ENCODE results near the gene MGAT4A. TPM values are rescaled to one million over a fixed set of nuclear protein-coding genes. Genes with fewer than 3 reads are reported as not detected.

The MGAT4A gene
- total RNA-seq, 3 donors from 2014 or later (not counting 1 experiment from before 2014, with no cell fraction given) = 91.6 to 114 (median 96.4) TPM

DNA sequence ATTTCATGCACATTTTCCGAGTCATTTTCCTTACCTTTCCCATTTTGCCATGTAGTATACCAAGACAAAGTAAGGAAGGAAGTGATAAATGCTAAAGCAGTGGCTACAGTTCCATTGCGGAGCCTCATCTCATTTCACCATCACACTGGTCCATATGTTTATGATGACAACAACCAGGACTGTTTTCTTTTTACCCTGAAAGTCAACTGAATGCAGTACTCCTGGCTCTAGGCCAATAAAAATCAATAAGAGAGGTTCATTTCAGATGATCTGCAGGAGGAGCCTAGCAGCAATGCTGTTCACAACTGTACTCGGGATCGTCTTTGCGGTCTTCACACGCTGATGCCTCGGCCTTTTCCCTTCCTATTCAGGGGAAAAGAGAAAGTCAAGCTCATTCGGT lies 4.7 kb downstream of the MGAT4A start:
- no peaks in the 10 kb centered on the region for H3K9me3 ChIP-seq (ENCODE audit: control insufficient read depth, insufficient read depth, low read length)
- ATAC-seq = no peak
- H3K36me3 ChIP-seq (ENCODE audit: control insufficient read depth, insufficient read depth, low read length) = peaks cover 17% of the 10 kb centered on the region
- no peak overlapping the region for H3K4me3 ChIP-seq (ENCODE audit: low read length)
- peaks cover 12% of the 10 kb centered on the region for H3K4me1 ChIP-seq (ENCODE audit: control insufficient read depth, insufficient read depth, low read length)
- no peaks in the 10 kb centered on the region for H3K9me3 Mint-ChIP-seq
- TF ChIP-seq, protein P1, sequence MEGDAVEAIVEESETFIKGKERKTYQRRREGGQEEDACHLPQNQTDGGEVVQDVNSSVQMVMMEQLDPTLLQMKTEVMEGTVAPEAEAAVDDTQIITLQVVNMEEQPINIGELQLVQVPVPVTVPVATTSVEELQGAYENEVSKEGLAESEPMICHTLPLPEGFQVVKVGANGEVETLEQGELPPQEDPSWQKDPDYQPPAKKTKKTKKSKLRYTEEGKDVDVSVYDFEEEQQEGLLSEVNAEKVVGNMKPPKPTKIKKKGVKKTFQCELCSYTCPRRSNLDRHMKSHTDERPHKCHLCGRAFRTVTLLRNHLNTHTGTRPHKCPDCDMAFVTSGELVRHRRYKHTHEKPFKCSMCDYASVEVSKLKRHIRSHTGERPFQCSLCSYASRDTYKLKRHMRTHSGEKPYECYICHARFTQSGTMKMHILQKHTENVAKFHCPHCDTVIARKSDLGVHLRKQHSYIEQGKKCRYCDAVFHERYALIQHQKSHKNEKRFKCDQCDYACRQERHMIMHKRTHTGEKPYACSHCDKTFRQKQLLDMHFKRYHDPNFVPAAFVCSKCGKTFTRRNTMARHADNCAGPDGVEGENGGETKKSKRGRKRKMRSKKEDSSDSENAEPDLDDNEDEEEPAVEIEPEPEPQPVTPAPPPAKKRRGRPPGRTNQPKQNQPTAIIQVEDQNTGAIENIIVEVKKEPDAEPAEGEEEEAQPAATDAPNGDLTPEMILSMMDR (IDR thresholded peaks at IDR 0.05) = no peak
- peak overlapping the region; percentile 5 to 74 for H3K27ac Mint-ChIP-seq
- peak in 1 of 2 donors; percentile 40 for DNase-seq
- H3K27ac ChIP-seq (ENCODE audit: low read length) = no peak overlapping the region
- H3K27me3 ChIP-seq (ENCODE audit: control insufficient read depth, insufficient read depth, low read length) = no peaks in the 10 kb centered on the region
- H3K27me3 Mint-ChIP-seq (ENCODE audit: low read depth in 2 of 2) = no peaks in the 10 kb centered on the region
- peaks cover 6% of the 10 kb centered on the region for H3K36me3 Mint-ChIP-seq
- intact Hi-C loops (cut with micrococcal nuclease) = no loop called here
- H3K4me3 Mint-ChIP-seq = no peak overlapping the region
- 84% methylated on average over 7 of the region's 8 CpGs for WGBS (ENCODE audit: insufficient coverage)
- H3K4me1 Mint-ChIP-seq = peaks cover 61 to 69% of the 10 kb centered on the region in 2 donors

DNA sequence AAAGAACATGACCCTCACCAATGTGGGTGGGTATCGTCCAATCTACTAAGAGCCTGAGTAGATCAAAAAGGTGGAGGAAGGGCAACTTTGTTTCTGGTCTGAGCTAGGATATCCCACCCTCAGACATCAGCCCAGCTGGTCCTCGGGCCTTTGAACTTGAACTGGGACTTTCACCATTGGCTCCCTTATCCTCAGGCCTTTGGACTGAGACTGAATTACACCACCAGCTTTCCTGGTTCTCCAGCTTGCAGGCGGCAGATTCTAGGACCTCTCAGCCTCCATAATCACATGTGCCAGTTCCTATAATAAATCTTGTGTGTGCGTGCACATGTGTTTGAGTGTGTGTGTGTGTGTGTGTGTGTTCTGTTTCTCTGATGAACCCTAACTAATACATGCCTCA lies 10.6 kb downstream of the MGAT4A start:
- no peak overlapping the region for H3K27ac ChIP-seq (ENCODE audit: low read length)
- DNase-seq (no peak), ATAC-seq (no peak)
- intact Hi-C loops (cut with micrococcal nuclease) = no loop called here
- H3K9me3 Mint-ChIP-seq = peaks cover 3% of the 10 kb centered on the region in 2 donors
- peaks cover 38 to 49% of the 10 kb centered on the region in 2 donors for H3K4me1 Mint-ChIP-seq
- no peak overlapping the region for H3K27ac Mint-ChIP-seq
- no peaks in the 10 kb centered on the region for H3K27me3 ChIP-seq (ENCODE audit: control insufficient read depth, insufficient read depth, low read length)
- H3K27me3 Mint-ChIP-seq (ENCODE audit: low read depth in 2 of 2) = no peaks in the 10 kb centered on the region
- H3K4me3 ChIP-seq (ENCODE audit: low read length) = no peak overlapping the region
- WGBS (ENCODE audit: insufficient coverage) = 97% methylated on average over 3 of the region's 4 CpGs
- TF ChIP-seq, protein P1 (IDR thresholded peaks at IDR 0.05) = no peak
- H3K36me3 ChIP-seq (ENCODE audit: control insufficient read depth, insufficient read depth, low read length) = peaks cover 24% of the 10 kb centered on the region
- H3K4me1 ChIP-seq (ENCODE audit: control insufficient read depth, insufficient read depth, low read length) = peaks cover 11% of the 10 kb centered on the region
- no peak overlapping the region for H3K4me3 Mint-ChIP-seq
- H3K36me3 Mint-ChIP-seq = peaks cover 26% of the 10 kb centered on the region
- peaks cover 6% of the 10 kb centered on the region for H3K9me3 ChIP-seq (ENCODE audit: control insufficient read depth, insufficient read depth, low read length)

DNA sequence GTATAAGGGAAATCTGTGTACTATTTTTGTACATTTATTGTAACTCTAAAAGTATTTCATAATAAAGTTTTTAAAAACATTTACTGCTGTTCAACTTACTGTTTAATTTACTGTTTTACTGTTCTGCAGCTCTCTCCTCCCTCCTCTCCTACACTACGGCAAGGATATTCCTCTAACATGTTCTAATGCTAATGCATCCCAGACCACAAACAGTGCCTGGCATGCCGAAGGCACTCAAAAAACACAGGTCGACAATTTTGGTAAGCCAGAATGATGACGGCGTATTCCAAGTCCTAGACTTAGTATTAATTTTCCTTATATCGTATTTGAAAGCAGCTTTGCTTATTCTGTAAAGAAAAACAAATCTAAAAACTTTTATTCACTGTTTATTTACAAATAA lies 13.3 kb downstream of the MGAT4A start:
- H3K27ac Mint-ChIP-seq = peak overlapping the region; percentile 18 to 25
- H3K36me3 Mint-ChIP-seq = peaks cover 20% of the 10 kb centered on the region
- H3K27me3 ChIP-seq (ENCODE audit: control insufficient read depth, insufficient read depth, low read length) = no peaks in the 10 kb centered on the region
- WGBS (ENCODE audit: insufficient coverage) = 97% methylated on average over 6 of the region's 6 CpGs
- H3K4me1 Mint-ChIP-seq = peaks cover 31 to 46% of the 10 kb centered on the region in 2 donors
- intact Hi-C loops (cut with micrococcal nuclease) = no loop called here
- H3K4me3 ChIP-seq (ENCODE audit: low read length) = no peak overlapping the region
- no peak overlapping the region for H3K27ac ChIP-seq (ENCODE audit: low read length)
- H3K27me3 Mint-ChIP-seq (ENCODE audit: low read depth in 2 of 2) = no peaks in the 10 kb centered on the region
- peaks cover 20% of the 10 kb centered on the region for H3K36me3 ChIP-seq (ENCODE audit: control insufficient read depth, insufficient read depth, low read length)
- DNase-seq = no peak
- ATAC-seq = no peak
- peaks cover 19% of the 10 kb centered on the region for H3K4me1 ChIP-seq (ENCODE audit: control insufficient read depth, insufficient read depth, low read length)
- peaks cover 6% of the 10 kb centered on the region for H3K9me3 ChIP-seq (ENCODE audit: control insufficient read depth, insufficient read depth, low read length)
- no peak overlapping the region for H3K4me3 Mint-ChIP-seq
- H3K9me3 Mint-ChIP-seq = peaks cover 3% of the 10 kb centered on the region in 2 donors
- TF ChIP-seq, protein P1 (IDR thresholded peaks at IDR 0.05) = no peak

DNA sequence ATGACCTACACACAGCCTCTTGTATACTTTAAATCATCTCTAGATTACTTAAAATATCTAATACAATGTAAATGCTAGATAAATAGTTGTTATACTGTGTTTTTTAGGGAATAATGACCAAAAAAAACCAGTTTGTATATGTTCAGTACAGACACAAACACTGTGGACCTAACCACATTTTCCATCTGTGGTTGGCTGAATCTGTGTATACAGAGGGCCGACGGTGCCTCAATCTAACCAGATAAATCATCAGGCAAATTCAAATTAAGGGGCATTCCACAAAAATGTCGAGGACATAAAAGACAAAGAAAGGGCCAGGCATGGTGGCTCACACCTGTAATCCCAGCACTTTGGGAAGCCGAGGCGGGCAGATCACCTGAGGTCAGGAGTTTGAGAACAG lies 14.1 kb downstream of the MGAT4A start:
- Mint-ChIP-seq H3K27ac (peak overlapping the region in 1 of 2 donors; percentile 19), H3K27me3 (ENCODE audit: low read depth in 2 of 2) (no peaks in the 10 kb centered on the region), H3K4me1 (peaks cover 36 to 46% of the 10 kb centered on the region in 2 donors), H3K36me3 (peaks cover 20% of the 10 kb centered on the region), H3K4me3 (no peak overlapping the region), H3K9me3 (peaks cover 3% of the 10 kb centered on the region in 2 donors)
- Histone ChIP-seq H3K4me1 (ENCODE audit: control insufficient read depth, insufficient read depth, low read length) (peaks cover 21% of the 10 kb centered on the region), H3K36me3 (ENCODE audit: control insufficient read depth, insufficient read depth, low read length) (peaks cover 19% of the 10 kb centered on the region), H3K4me3 (ENCODE audit: low read length) (no peak overlapping the region), H3K27me3 (ENCODE audit: control insufficient read depth, insufficient read depth, low read length) (no peaks in the 10 kb centered on the region), H3K27ac (ENCODE audit: low read length) (no peak overlapping the region), H3K9me3 (ENCODE audit: control insufficient read depth, insufficient read depth, low read length) (peaks cover 6% of the 10 kb centered on the region)
- DNase-seq = peak in 1 of 2 donors; percentile 29
- ATAC-seq = no peak
- TF ChIP-seq, protein P1 (IDR thresholded peaks at IDR 0.05) = no peak
- intact Hi-C loops (cut with micrococcal nuclease) = no loop called here
- WGBS (ENCODE audit: insufficient coverage) = 63% methylated on average over 5 of the region's 5 CpGs

All from natural killer cell (primary cell).